Coronary artery (tissue), 2 donors: ENCODE data around the gene PPM1B.
"Not testable (repeated sequence)": the region's sequence is repeated elsewhere in the genome, so short reads cannot be mapped to it uniquely, and the experiment has no call there.

ENCODE experiments used
- DNase-seq: peaks from one replicate; pipeline ENCODE4 v3.0.0-alpha.2; 2017; ENCODE audit warnings: low spot score
- H3K27ac ChIP-seq, 2 donors: fragments of 200-600 bp; sonication (generic); one replicate each; pipeline ENCODE4 v1.5.1; 2016 to 2019
- H3K4me3 ChIP-seq: fragments of 200-600 bp; sonication (generic); 2 replicates; pipeline ENCODE4 v1.5.1; 2016; ENCODE audit warnings: mild to moderate bottlenecking, moderate library complexity
- TF ChIP-seq, protein P1 (sequence below): fragments of 200-600 bp; sonication (generic); IDR thresholded peaks from one replicate; pipeline ENCODE4 v1.5.1; 2019; ENCODE audit warnings: antibody characterized with exemption

The PPM1B gene

DNA sequence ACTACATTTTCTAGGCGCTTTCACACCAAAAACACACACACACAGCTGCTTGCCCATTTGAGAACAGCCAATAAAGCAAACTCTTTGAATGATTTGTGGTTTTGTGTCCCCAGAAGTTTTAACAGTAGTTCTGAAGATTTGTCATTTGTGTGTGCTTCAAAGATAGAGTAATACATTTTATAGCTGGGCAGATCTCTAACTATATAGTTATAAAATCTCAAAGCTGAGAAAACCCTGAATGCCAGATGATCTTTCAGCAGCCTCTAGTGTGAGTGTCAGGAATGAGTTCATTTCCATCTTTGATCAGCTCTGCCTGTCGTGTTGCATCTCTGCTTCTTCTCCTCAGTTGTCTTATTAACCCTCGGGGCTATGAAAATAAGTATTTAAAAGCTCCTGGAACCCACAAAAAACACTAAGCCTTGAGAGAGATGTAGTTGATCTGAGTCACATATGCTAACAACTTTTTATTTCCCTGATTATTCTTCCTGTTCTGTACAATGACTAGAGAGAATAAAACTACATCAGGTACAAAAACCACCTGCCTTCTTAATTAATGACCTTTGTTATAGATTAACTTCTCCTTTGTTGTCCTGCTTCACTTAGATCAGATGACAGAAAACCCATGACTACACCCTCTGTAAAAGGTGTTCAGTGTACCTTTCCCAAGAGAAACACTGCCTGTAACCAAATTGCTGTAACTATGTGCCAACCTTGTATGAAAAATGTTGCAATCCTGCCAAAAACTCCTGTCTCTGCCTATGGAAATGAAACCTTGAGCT is 76.6 kb downstream of the PPM1B start:
- H3K27ac ChIP-seq: no peak overlapping the region
- DNase-seq: no peak
- TF ChIP-seq, protein P1, sequence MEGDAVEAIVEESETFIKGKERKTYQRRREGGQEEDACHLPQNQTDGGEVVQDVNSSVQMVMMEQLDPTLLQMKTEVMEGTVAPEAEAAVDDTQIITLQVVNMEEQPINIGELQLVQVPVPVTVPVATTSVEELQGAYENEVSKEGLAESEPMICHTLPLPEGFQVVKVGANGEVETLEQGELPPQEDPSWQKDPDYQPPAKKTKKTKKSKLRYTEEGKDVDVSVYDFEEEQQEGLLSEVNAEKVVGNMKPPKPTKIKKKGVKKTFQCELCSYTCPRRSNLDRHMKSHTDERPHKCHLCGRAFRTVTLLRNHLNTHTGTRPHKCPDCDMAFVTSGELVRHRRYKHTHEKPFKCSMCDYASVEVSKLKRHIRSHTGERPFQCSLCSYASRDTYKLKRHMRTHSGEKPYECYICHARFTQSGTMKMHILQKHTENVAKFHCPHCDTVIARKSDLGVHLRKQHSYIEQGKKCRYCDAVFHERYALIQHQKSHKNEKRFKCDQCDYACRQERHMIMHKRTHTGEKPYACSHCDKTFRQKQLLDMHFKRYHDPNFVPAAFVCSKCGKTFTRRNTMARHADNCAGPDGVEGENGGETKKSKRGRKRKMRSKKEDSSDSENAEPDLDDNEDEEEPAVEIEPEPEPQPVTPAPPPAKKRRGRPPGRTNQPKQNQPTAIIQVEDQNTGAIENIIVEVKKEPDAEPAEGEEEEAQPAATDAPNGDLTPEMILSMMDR: no peak
- H3K4me3 ChIP-seq: no peak overlapping the region

DNA sequence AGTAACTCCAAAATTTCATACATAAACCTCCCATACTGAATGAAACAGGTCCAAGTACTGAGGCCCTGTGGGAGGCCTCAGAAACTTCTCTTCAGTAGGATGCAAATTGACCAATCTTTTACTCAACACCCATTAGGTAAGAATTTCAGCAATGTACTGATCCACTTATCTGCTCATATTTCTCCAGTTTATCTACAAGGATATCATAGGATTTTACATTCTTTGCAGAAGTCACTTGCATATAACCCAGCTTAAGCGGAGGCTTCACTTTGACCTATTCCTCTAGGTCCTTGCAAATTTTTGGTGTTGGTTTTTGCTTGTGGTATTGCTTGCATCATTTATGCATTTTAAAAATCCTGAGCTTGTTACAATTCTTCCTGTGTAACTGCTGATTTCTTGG is 77.8 kb downstream of the PPM1B start:
- Histone ChIP-seq H3K4me3 (no peak overlapping the region), H3K27ac (no peak overlapping the region)
- TF ChIP-seq, protein P1: no peak
- DNase-seq: no peak

DNA sequence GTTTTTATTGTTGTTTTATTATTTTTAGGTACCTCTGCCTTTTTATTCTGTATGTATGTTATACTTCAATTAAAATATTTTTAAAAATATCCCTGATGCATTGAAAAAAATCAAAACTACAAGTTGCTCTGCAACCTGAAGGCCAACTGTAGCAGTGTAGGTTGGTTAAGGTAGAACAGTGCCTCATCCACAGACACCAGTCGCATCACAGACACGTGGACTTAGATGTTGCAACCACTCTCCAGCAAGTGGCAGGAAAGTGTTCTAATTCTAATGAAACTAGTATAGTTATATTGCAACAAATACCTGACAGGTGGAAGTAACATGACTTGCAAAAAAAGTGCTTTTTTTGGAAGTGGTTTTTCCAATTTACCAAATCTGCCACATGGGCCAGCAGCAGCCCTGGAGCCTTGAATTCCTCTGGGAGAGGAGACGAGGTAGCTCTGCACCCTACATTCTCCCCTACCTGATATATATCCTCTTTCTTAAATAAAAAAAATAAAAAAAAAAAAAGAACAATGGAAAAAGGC is 78.2 kb downstream of the PPM1B start:
- no peak overlapping the region for H3K27ac ChIP-seq
- DNase-seq: no peak
- TF ChIP-seq, protein P1: no peak
- H3K4me3 ChIP-seq: no peak overlapping the region

DNA sequence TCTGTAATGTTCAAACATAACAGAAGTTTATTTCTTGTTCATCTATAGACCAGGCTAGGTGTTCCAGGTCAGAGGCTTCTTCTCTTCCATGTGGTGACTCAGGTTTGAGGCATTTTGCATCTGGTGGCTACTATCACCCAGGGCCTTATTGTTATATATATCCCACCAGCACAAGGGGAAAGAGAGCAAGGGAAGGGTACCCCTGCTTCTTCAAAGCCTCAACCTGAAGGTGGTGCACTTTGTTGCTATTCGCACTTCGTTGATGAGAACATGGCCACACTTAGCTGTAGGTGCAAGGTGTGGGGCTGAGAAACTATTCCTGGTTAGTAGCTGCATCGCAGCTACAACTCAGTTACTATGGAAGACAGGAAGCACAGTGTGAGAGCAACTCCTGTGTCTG is 79.2 kb downstream of the PPM1B start:
- Histone ChIP-seq H3K4me3 (no peak overlapping the region), H3K27ac (no peak overlapping the region)
- DNase-seq: no peak
- TF ChIP-seq, protein P1: no peak

DNA sequence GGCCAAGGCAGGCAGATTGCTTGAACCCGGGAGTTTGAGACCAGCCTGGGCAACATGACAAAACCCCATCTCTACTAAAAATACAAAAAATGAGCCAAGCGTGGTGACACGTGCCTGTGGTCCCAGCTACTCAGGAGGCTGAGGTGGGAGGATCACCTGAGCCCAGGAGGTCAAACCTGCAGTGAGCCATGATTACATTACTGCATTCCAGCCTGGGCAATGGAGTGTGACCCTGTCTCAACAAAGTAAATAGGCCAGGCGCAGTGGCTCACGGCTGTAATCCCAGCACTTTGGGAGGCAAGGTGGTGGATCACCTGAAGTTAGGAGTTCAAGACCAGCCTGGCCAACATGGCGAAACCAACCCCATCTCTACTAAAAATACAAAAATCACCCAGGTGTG is 80.6 kb downstream of the PPM1B start:
- not testable (repeated sequence) for H3K4me3 ChIP-seq, DNase-seq, H3K27ac ChIP-seq

DNA sequence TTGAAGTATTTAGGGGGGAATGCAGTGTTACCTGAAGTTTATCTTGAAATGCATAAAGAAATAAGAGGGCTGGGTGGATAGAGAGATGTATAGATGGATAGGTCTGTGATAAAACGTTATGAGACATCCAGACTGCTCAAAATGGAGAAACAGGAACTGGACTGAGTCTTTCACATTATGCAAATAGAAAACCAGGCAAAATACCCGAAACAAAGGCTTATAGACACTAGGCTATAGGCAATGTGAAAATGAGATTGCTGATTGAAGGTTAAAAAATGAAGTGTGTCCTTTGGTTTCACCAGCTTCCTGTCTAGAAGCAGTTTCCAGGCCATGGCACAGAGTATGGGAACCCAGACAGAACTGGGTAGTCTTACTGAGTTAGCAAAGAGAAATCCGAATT is 81.7 kb downstream of the PPM1B start:
- no peak for DNase-seq
- TF ChIP-seq, protein P1: no peak

DNA sequence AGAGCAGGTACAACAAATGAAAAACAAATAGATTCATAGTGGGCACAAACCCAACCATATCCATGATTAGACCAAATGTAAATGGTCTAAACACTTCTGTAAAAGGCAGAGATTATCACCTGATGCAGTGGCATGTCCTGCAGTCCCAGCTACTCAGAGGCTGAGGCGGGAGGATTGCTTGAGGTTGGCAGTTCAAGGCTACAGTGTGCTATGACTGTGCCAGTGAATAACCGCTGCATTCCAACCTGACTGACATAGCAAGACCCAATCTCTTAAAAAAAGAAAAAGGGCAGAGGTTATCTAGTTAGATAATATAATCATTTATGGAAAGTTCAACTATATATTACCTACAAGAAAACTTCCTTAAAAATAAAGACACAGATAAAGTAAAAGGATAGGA is 85.3 kb downstream of the PPM1B start:
- DNase-seq: no peak
- Histone ChIP-seq H3K27ac (no peak overlapping the region), H3K4me3 (no peak overlapping the region)
- TF ChIP-seq, protein P1: no peak

More for the DNA sequence above, 81.7 kb downstream of the PPM1B start:
- H3K27ac ChIP-seq: no peak overlapping the region
- no peak overlapping the region for H3K4me3 ChIP-seq

DNA sequence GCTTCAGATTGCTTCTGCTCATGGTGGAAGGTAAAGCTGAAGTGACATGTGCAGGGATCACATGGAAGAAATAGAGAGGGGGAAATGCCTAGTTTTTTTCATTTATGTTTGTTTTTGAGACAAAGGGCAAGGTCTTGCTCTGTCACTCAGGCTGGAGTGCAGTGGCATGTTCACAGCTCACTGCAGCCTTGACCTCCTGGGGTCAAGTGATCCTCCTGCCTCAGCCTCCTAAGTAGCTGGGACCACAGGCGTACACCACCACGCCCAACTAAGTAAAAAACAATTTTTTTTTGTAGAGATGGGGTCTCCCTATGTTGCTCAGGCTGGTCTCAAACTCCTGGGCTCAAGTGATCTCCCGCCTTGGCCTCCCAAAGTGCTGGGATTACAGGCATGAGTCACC is 87.0 kb downstream of the PPM1B start:
- not testable (repeated sequence) for H3K4me3 ChIP-seq, DNase-seq, H3K27ac ChIP-seq

DNA sequence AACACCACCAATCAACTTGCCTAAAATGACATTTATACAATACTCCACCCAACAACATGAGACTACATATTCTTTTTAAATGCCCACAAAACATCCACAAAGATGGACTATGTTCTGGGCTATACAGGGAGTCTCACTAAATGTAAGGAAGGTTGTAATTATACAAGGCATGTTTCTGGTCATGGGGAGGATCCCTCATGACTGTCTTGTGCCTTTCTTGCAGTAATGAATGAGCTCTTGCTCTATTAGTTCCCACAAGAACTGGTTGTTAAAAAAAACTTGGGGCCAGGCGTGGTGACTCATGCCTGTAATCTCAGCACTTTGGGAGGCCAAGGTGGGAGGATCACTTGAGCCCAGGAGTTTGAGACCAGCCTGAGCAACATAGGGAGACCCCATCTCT is 89.1 kb downstream of the PPM1B start:
- not testable (repeated sequence) for DNase-seq, H3K4me3 ChIP-seq, H3K27ac ChIP-seq
